ENCODE data around the gene HOXA6.

The HOXA6 gene

DNA sequence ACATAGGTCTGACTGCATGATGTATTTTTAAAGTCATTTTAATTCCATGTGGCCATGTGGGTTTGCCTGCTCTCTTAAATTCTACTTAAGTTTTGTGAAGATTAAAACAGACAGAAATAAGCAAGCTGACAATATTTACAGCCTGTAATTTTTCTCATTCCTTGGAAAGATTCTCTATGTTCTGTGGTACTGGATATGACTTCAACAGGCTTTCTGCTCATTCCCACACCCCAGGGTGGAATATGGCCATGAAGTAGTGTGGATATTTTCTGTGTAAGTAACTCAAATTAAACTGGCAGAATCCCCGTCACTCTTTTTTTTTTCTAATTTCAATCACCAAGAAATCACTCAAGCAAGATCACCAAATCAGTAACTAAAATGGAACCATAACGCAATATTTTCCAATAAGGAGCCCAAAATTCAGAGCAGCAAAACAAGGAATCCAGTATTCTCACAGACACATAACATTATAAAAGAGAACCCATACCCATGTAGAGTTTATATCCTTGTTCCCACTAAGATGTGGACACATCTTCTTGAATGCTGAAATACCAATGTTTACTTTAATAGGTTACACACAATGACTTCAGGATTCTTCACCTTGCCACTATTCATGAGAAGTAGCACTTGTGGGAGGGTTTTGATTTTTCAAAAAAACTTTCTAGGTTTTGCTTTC lies 9.8 kb downstream of the HOXA6 start:
- DNase-seq, result no peak

- no peak for DNase-seq
Measured at GRCh38 chr7:27134392-27134791, 13.2 kb downstream of the HOXA6 start.

- no peak for DNase-seq
Measured at GRCh38 chr7:27133409-27134231, 14.0 kb downstream of the HOXA6 start.

- no peak for DNase-seq
Measured at GRCh38 chr7:27132978-27133377, 14.6 kb downstream of the HOXA6 start.

DNA sequence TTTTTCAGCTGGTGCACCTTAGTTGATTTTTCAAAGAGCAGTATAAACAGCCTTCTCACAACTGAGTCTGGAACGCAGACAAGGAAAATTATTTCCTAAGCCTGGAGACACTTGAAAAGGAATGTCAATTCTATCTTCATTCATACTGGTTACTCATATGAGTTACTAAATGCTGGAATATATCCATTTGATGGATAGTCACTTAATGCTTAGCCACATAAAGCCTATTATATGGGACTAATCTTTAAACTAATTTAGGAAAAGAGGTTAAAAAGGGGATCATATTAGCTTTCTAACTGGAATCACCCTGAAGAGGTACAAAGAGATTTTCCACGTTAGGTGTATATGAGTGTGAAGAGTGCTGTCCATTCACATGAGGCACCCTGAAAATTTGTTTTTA lies 15.4 kb downstream of the HOXA6 start:
- DNase-seq, result no peak

GRCh38 chr7:27131390-27131819 lies 16.2 kb downstream of the HOXA6 start:
- no peak for DNase-seq

- no peak for DNase-seq
Measured at GRCh38 chr7:27130540-27131389, 16.8 kb downstream of the HOXA6 start, which contains the start of gene HOXA4. HOXA4 (minus strand) TSS chr7:27130757; CDS start chr7:27130733, 24 bp downstream.

DNA sequence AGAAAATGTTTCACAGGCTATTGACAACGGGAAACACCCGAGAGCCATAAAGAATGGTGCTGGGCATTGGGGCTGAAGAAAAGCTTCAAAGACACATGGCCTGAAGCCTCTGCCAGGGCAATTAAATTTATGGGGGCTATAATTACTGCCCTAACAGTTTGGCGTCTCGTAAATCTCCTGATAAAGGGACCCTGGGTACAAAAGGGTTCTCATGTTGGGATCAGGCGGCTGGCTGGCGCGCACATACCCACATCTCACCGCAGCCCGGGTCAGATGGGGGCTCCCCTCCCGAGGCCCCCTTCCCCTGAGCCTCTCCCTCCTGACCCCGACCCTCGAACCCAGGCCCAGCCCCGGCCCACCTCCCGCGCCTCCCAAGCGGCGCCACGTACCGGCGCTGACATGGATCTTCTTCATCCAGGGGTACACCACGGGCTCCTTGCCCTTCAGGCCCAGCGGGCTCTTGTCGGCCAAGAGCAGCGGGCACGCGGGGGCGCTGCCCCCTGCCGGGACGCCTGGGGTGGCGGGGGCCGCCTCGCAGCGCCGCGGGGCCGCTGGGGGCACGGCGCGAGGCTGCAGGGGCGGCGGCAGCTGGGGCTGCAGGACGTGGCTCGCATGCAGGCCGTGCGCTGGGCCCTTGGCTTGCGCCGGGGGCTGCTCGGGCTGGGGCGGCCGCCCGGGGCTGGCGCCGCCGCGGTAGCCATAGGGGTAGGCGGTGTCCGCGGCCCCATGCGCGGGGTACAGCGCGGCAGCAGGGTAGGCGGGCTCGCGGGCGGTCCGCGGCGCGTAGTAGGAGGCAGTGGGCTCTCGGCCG lies 17.6 kb downstream of the HOXA6 start:
- no peak for DNase-seq

DNA sequence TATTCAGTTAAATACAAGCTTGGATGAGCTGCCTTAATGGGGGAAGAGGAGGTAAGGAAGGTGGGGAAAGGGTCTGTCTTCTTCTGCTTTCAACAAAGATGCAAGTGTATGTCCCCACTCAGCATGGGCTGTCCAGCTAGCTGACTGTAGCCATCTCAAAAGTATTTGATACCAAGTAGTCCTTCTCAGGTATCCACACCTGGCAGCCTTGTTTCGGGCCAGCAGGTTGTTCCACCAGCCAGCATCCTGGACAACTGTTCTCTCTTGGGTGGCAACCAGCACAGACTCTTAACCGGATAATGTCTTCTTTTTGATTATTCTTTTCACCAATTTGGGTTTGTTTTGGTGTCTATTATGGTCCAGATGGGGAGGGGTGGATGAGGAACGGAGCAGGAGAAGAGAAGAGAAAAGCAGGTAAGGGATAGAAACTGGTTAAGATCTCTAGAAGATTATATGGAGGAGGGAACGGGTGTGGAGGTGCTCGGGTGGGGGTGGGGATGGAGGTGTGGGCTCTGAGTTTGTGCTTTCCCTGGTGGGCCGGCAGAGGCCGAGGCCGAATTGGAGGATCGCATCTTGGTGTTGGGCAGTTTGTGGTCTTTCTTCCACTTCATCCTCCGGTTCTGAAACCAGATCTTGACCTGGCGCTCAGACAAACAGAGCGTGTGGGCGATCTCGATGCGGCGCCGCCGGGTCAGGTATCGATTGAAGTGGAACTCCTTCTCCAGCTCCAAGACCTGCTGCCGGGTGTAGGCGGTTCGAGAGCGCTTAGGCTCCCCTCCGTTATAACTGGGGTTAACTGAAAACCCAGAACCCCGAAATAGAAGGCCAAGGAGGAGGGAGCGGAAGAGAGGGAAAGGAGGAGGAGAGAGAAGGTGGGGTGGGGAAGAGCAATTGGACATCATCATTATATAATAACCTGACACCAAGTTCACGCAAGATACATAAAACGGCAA lies 18.5 kb downstream of the HOXA6 start:
- DNase-seq, result no peak

- no peak for DNase-seq
Measured at GRCh38 chr7:27128034-27128433, 19.5 kb downstream of the HOXA6 start.

GRCh38 chr7:27126596-27127327 lies 20.8 kb downstream of the HOXA6 start:
- no peak for DNase-seq

GRCh38 chr7:27125986-27126394 lies 21.6 kb downstream of the HOXA6 start:
- no peak for DNase-seq

- no peak for DNase-seq
Measured at GRCh38 chr7:27124902-27125689, 22.5 kb downstream of the HOXA6 start.

DNA sequence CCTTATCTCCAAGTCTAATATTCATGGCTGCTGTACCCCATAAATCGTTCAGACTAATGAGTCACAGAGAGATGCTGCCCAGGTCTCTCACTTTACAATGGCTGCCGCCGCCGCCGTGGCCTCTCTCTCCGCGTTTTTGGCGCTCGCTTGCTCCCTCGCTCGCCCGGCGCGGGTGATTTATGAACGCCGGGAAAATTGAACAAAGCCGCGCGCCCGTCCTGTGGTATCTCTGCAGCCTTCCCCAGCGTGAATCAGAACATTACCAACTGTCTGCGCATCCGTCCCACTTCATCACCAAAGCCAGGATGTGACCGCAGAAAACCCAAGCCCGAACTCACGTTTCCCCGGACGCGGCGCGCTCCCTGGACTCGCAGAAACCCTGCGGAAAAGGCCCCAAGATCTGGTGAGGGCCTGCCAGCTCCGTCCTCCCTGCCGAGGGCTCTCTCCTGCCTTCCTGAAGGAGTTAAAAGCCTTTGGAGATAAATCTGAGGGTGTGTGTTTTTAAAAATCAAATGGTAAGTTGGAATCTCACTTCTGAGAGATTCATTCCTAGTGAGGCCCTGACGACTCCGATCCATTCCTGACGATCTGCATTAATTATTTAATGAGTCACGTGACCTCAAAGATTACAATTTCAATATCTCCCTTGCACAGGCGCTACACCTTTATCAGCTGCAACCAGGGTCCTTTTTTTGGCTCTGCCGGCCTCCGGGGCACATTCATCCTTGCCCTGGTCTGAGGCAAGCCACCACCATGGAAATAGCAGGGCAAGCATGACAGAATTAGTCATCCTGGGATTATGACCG lies 23.3 kb downstream of the HOXA6 start:
- no peak for DNase-seq

DNA sequence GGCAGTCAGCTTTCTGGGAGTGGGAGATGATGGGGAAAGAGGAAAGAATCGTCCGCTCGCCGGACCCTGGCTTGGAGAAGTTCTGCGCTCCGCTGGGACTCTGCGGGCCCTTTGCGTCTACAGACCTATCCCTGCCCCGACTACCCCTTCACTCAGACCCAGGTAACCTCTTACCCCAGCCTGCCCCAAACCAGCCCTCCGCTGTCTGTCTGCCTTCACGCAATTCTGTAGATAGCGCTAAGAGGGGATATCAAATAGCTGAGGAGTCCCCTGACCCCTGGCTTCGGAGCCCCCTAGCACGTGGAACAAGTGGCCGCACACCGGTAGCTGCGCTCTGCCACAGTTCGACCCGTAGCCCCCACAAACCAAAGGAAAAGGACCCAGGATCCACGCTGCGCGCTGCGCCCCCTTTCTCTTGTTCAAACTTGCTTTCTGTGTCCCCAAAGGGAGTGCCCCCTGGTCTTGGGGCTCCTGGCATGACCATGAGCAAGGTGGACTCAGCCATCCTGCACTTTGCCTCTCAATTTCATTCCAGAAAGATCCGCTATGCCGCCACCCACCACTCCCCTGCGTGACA lies 24.0 kb downstream of the HOXA6 start:
- DNase-seq, result no peak

GRCh38 chr7:27123007-27123476 lies 24.5 kb downstream of the HOXA6 start:
- no peak for DNase-seq

- no peak for DNase-seq
Measured at GRCh38 chr7:27122077-27122910, 25.3 kb downstream of the HOXA6 start.

Data from NCI-H146 (cell line).